ENCODE measurements around the gene RIPOR1. TPM values are rescaled to one million over a fixed set of nuclear protein-coding genes. Genes with fewer than 3 reads are reported as not detected.
"Not testable (repeated sequence)": the region's sequence is repeated elsewhere in the genome, so short reads cannot be mapped to it uniquely, and the experiment has no call there.

Gene RIPOR1
- 76.1 TPM for total RNA-seq
- long read RNA-seq, full-length matches to known transcripts, result 3 of 57 reads
- long read RNA-seq, partial matches to known transcripts, result 49 of 57 reads
- long read RNA-seq, other reads (novel, unspliced or antisense), result 5 of 57 reads

- peak; percentile 87 for DNase-seq
Observed at GRCh38 chr16:67528222-67528869, at the start of gene RIPOR1. Gene RIPOR1 (plus strand): TSS chr16:67528829. CDS start chr16:67538447, 9,618 bp downstream.

GRCh38 chr16:67480833-67481560 is 47.6 kb upstream of the RIPOR1 start, which contains the start of gene ATP6V0D1:
Gene ATP6V0D1 (minus strand): TSS chr16:67481157. CDS start chr16:67481086, 71 bp downstream.
- intact Hi-C loops (cut with micrococcal nuclease), result no loop called here

More at GRCh38 chr16:67528222-67528869, at the start of gene RIPOR1:
- intact Hi-C loops (cut with micrococcal nuclease), result no loop called here
- ATAC-seq, result peak; percentile 70

GRCh38 chr16:67481561-67482232 is 46.9 kb upstream of the RIPOR1 start:
- DNase-seq (peak; percentile 74), ATAC-seq (peak; percentile 31)
- intact Hi-C loops (cut with micrococcal nuclease), result no loop called here

More at GRCh38 chr16:67480833-67481560, 47.6 kb upstream of the RIPOR1 start, which contains the start of gene ATP6V0D1:
- DNase-seq (peak; percentile 99), ATAC-seq (peak; percentile 95)

- DNase-seq (peak; percentile 31), ATAC-seq (no peak)
- intact Hi-C loops (cut with micrococcal nuclease), result no loop called here
Observed at GRCh38 chr16:67482233-67482924, 46.2 kb upstream of the RIPOR1 start.

GRCh38 chr16:67483150-67483549 is 45.5 kb upstream of the RIPOR1 start, which contains the start of gene AGRP:
Gene AGRP (minus strand): TSS chr16:67483547. CDS start chr16:67483398, 149 bp downstream.
- DNase-seq, result peak; percentile 16
- intact Hi-C loops (cut with micrococcal nuclease), result no loop called here
- ATAC-seq, result no peak

GRCh38 chr16:67483731-67484525 is 44.7 kb upstream of the RIPOR1 start:
- DNase-seq (peak; percentile 28), ATAC-seq (no peak)
- intact Hi-C loops (cut with micrococcal nuclease), result no loop called here

GRCh38 chr16:67486805-67487204 is 41.8 kb upstream of the RIPOR1 start:
- DNase-seq, result peak; percentile 20
- no peak for ATAC-seq
- intact Hi-C loops (cut with micrococcal nuclease), result no loop called here

- intact Hi-C loops (cut with micrococcal nuclease); DNase-seq; ATAC-seq: not testable (repeated sequence)
Observed at GRCh38 chr16:67487561-67487960, 41.1 kb upstream of the RIPOR1 start.

- intact Hi-C loops (cut with micrococcal nuclease), result no loop called here
- ATAC-seq, result peak; percentile 60
- DNase-seq, result no peak
Observed at GRCh38 chr16:67489401-67490083, 39.1 kb upstream of the RIPOR1 start.

- DNase-seq, result no peak
- no peak for ATAC-seq
- intact Hi-C loops (cut with micrococcal nuclease), result no loop called here
Observed at GRCh38 chr16:67490335-67491096, 38.1 kb upstream of the RIPOR1 start.

GRCh38 chr16:67499106-67499505 is 29.5 kb upstream of the RIPOR1 start:
- peak; percentile 87 for ATAC-seq
- intact Hi-C loops (cut with micrococcal nuclease), result no loop called here
- DNase-seq, result peak; percentile 55

- ATAC-seq (peak; percentile 88), DNase-seq (peak; percentile 65)
- intact Hi-C loops (cut with micrococcal nuclease), result no loop called here
Observed at GRCh38 chr16:67504031-67505021, 24.3 kb upstream of the RIPOR1 start.

- intact Hi-C loops (cut with micrococcal nuclease), result no loop called here
- no peak for DNase-seq
- ATAC-seq, result no peak
Observed at GRCh38 chr16:67506468-67506867, 22.2 kb upstream of the RIPOR1 start.

- DNase-seq (peak; percentile 9), ATAC-seq (no peak)
- intact Hi-C loops (cut with micrococcal nuclease), result no loop called here
Observed at GRCh38 chr16:67509016-67509415, 19.6 kb upstream of the RIPOR1 start.

GRCh38 chr16:67513892-67514291 is 14.7 kb upstream of the RIPOR1 start:
- ATAC-seq; intact Hi-C loops (cut with micrococcal nuclease); DNase-seq: not testable (repeated sequence)

GRCh38 chr16:67514382-67514828 is 14.2 kb upstream of the RIPOR1 start:
- peak; percentile 67 for ATAC-seq
- peak; percentile 85 for DNase-seq
- intact Hi-C loops (cut with micrococcal nuclease), result no loop called here

Measured in left ventricle myocardium superior (tissue), 1 donor.